Stomach smooth muscle (tissue), 2 donors: ENCODE measurements around the gene NAV3.

Source experiments
- H3K27ac ChIP-seq: one replicate; pipeline ENCODE4 v1.7.0; 2013; ENCODE audit warnings: mild to moderate bottlenecking, low read length, inconsistent platforms
- H3K27me3 ChIP-seq, 2 donors: one replicate each; pipeline ENCODE4 v1.7.0; 2013; ENCODE audit warnings: low read length in 2 of 2; ENCODE audit not compliant: insufficient read depth in 2 of 2, control insufficient read depth in 1 of 2
- H3K36me3 ChIP-seq, 2 donors: one replicate each; pipeline ENCODE4 v1.7.0; 2013; ENCODE audit warnings: low read length in 2 of 2; ENCODE audit not compliant: control insufficient read depth in 2 of 2, insufficient read depth in 2 of 2
- H3K4me1 ChIP-seq: one replicate; pipeline ENCODE4 v1.7.0; 2013; ENCODE audit warnings: low read length; ENCODE audit not compliant: control insufficient read depth, insufficient read depth
- H3K4me3 ChIP-seq, 2 donors: one replicate each; pipeline ENCODE4 v1.7.0; 2013; ENCODE audit warnings: low read length in 2 of 2
- H3K9ac ChIP-seq, 2 donors: one replicate each; pipeline ENCODE4 v1.7.0; 2013; ENCODE audit warnings: low read length in 2 of 2, mild to moderate bottlenecking in 1 of 2
- H3K9me3 ChIP-seq, 2 donors: one replicate each; pipeline ENCODE4 v1.7.0; 2013; ENCODE audit warnings: low read length in 2 of 2; ENCODE audit not compliant: control insufficient read depth in 2 of 2
- donor health status: healthy.
- donor health status: Pancreatic carcinoma.

NAV3 gene

GRCh38 chr12:77813558-77813957, 17.1 kb upstream of the NAV3 start:
- Histone ChIP-seq H3K4me1 (no peaks in the 10 kb centered on the region), H3K27ac (no peak overlapping the region), H3K4me3 (no peak overlapping the region), H3K27me3 (no peaks in the 10 kb centered on the region), H3K9me3 (no peaks in the 10 kb centered on the region), H3K9ac (no peak overlapping the region), H3K36me3 (no peaks in the 10 kb centered on the region)

GRCh38 chr12:77814386-77814785, 16.3 kb upstream of the NAV3 start:
- H3K4me1 ChIP-seq = no peaks in the 10 kb centered on the region

GRCh38 chr12:77816196-77816595, 14.5 kb upstream of the NAV3 start:
- Histone ChIP-seq H3K27me3 (no peaks in the 10 kb centered on the region), H3K9me3 (no peaks in the 10 kb centered on the region), H3K4me1 (no peaks in the 10 kb centered on the region), H3K27ac (no peak overlapping the region), H3K4me3 (no peak overlapping the region), H3K36me3 (no peaks in the 10 kb centered on the region), H3K9ac (no peak overlapping the region)

More at GRCh38 chr12:77814386-77814785, 16.3 kb upstream of the NAV3 start:
- Histone ChIP-seq H3K27ac (no peak overlapping the region), H3K4me3 (no peak overlapping the region), H3K27me3 (no peaks in the 10 kb centered on the region), H3K9me3 (no peaks in the 10 kb centered on the region), H3K9ac (no peak overlapping the region), H3K36me3 (no peaks in the 10 kb centered on the region)

GRCh38 chr12:77817276-77817675, 13.4 kb upstream of the NAV3 start:
- no peak overlapping the region for H3K9ac ChIP-seq
- H3K27ac ChIP-seq = no peak overlapping the region
- no peaks in the 10 kb centered on the region for H3K4me1 ChIP-seq
- no peaks in the 10 kb centered on the region for H3K9me3 ChIP-seq
- no peak overlapping the region for H3K4me3 ChIP-seq
- no peaks in the 10 kb centered on the region for H3K36me3 ChIP-seq
- H3K27me3 ChIP-seq = no peaks in the 10 kb centered on the region

- H3K9me3 ChIP-seq = no peaks in the 10 kb centered on the region
- no peak overlapping the region for H3K4me3 ChIP-seq
- H3K27me3 ChIP-seq = no peaks in the 10 kb centered on the region
- H3K36me3 ChIP-seq = no peaks in the 10 kb centered on the region
- H3K9ac ChIP-seq = no peak overlapping the region
- no peak overlapping the region for H3K27ac ChIP-seq
- no peaks in the 10 kb centered on the region for H3K4me1 ChIP-seq
Measured at GRCh38 chr12:77818351-77818750, 12.3 kb upstream of the NAV3 start.

GRCh38 chr12:77821699-77822203, 8.9 kb upstream of the NAV3 start:
- H3K36me3 ChIP-seq = no peaks in the 10 kb centered on the region
- no peak overlapping the region for H3K4me3 ChIP-seq
- no peaks in the 10 kb centered on the region for H3K9me3 ChIP-seq
- no peaks in the 10 kb centered on the region for H3K4me1 ChIP-seq
- H3K27me3 ChIP-seq = no peaks in the 10 kb centered on the region
- H3K27ac ChIP-seq = no peak overlapping the region
- H3K9ac ChIP-seq = no peak overlapping the region

- Histone ChIP-seq H3K27me3 (no peaks in the 10 kb centered on the region), H3K4me1 (no peaks in the 10 kb centered on the region), H3K4me3 (peak overlapping the region in 1 of 2 donors; percentile 23), H3K9ac (no peak overlapping the region), H3K9me3 (no peaks in the 10 kb centered on the region), H3K36me3 (no peaks in the 10 kb centered on the region), H3K27ac (no peak overlapping the region)
Measured at GRCh38 chr12:77833329-77833728, 2.6 kb downstream of the NAV3 start.

GRCh38 chr12:77834618-77835017, 3.9 kb downstream of the NAV3 start:
- Histone ChIP-seq H3K9ac (no peak overlapping the region), H3K27ac (no peak overlapping the region), H3K27me3 (no peaks in the 10 kb centered on the region), H3K4me3 (no peak overlapping the region), H3K36me3 (no peaks in the 10 kb centered on the region), H3K4me1 (no peaks in the 10 kb centered on the region), H3K9me3 (no peaks in the 10 kb centered on the region)

GRCh38 chr12:77835969-77836368, 5.3 kb downstream of the NAV3 start:
- Histone ChIP-seq H3K9ac (no peak overlapping the region), H3K4me3 (no peak overlapping the region), H3K27ac (no peak overlapping the region), H3K36me3 (no peaks in the 10 kb centered on the region), H3K9me3 (no peaks in the 10 kb centered on the region), H3K4me1 (no peaks in the 10 kb centered on the region), H3K27me3 (no peaks in the 10 kb centered on the region)

- no peak overlapping the region for H3K4me3 ChIP-seq
Measured at GRCh38 chr12:77837876-77838291, 7.2 kb downstream of the NAV3 start.

GRCh38 chr12:77841521-77841920, 10.8 kb downstream of the NAV3 start:
- H3K27ac ChIP-seq = no peak overlapping the region
- H3K9me3 ChIP-seq = no peaks in the 10 kb centered on the region
- H3K9ac ChIP-seq = no peak overlapping the region

More at GRCh38 chr12:77837876-77838291, 7.2 kb downstream of the NAV3 start:
- H3K27ac ChIP-seq = no peak overlapping the region
- H3K4me1 ChIP-seq = no peaks in the 10 kb centered on the region
- H3K27me3 ChIP-seq = no peaks in the 10 kb centered on the region
- H3K36me3 ChIP-seq = no peaks in the 10 kb centered on the region
- no peak overlapping the region for H3K9ac ChIP-seq
- no peaks in the 10 kb centered on the region for H3K9me3 ChIP-seq

More at GRCh38 chr12:77841521-77841920, 10.8 kb downstream of the NAV3 start:
- no peaks in the 10 kb centered on the region for H3K27me3 ChIP-seq
- no peaks in the 10 kb centered on the region for H3K4me1 ChIP-seq
- H3K36me3 ChIP-seq = no peaks in the 10 kb centered on the region
- H3K4me3 ChIP-seq = no peak overlapping the region
